Aorta (tissue), 5 donors: ENCODE results near the gene PSG5. TPM values are rescaled to one million over a fixed set of nuclear protein-coding genes. Genes with fewer than 3 reads are reported as not detected.
"Not testable (repeated sequence)": the region's sequence is repeated elsewhere in the genome, so short reads cannot be mapped to it uniquely, and the experiment has no call there.

Source experiments
- ATAC-seq: fragments of 200-7000 bp; cut with Tn5 transposase; one replicate; pipeline ENCODE4 v1.9.1; 2022; ENCODE audit warnings: moderate library complexity; ENCODE audit not compliant: low FRiP score
- DNase-seq, 2 donors: peaks; one replicate each; pipeline ENCODE4 v3.0.0-alpha.2; 2020
- H3K27ac ChIP-seq, 2 donors: one replicate each; pipeline ENCODE4 v1.5.1; 2013; ENCODE audit warnings: low read length in 2 of 2, mild to moderate bottlenecking in 2 of 2, moderate library complexity in 2 of 2, control low read depth in 1 of 2, inconsistent platforms in 1 of 2, low read depth in 1 of 2
- H3K27me3 ChIP-seq, 2 donors: one replicate each; pipeline ENCODE4 v1.6.1; 2013; ENCODE audit warnings: control low read depth in 1 of 2, low read length in 1 of 2, mild to moderate bottlenecking in 1 of 2, moderate library complexity in 1 of 2; ENCODE audit not compliant: insufficient read depth in 2 of 2, control insufficient read depth in 1 of 2
- H3K36me3 ChIP-seq, 2 donors: one replicate each; pipeline ENCODE4 v1.6.1; 2013; ENCODE audit warnings: control low read depth in 1 of 2, low read length in 1 of 2, mild to moderate bottlenecking in 1 of 2; ENCODE audit not compliant: insufficient read depth in 2 of 2, control insufficient read depth in 1 of 2
- H3K4me1 ChIP-seq, 2 donors: one replicate each; pipeline ENCODE4 v1.6.1; 2013; ENCODE audit warnings: low read length in 2 of 2, control low read depth in 1 of 2, mild to moderate bottlenecking in 1 of 2, moderate library complexity in 1 of 2; ENCODE audit not compliant: insufficient read depth in 2 of 2, control insufficient read depth in 1 of 2
- H3K4me3 ChIP-seq, 2 donors: one replicate each; pipeline ENCODE4 v1.5.1; 2013; ENCODE audit warnings: low read length in 2 of 2, control low read depth in 1 of 2, mild to moderate bottlenecking in 1 of 2
- H3K9me3 ChIP-seq: one replicate; pipeline ENCODE4 v1.6.1; 2013; ENCODE audit warnings: mild to moderate bottlenecking, low read length; ENCODE audit not compliant: control insufficient read depth
- WGBS, 2 donors: extraction: QIAGEN DNeasy Blood & Tissue Kit; methylation state at CpG; one replicate each; pipeline ENCODE4 v1.1.7; 2013; 5-methylcytosine and 5-hydroxymethylcytosine counted together
- intact Hi-C, 2 donors: fragments of 100-400 bp; cut with DNase I; formaldehyde crosslinking; loops; one replicate each; pipeline versions ENCODE4 v1.14.2 to v1.15.0; 2022
- polyA plus RNA-seq, 2 donors: library from polyadenylated mRNA; stranded (reverse); fragments of 200-250 nt; gene quantifications; one replicate each; pipeline ENCODE4 v1.2.3, GENCODE V29; 2013
- total RNA-seq, 2 donors: library from RNA; stranded (reverse); fragmentation: NEBNext Ultra II Directional; extraction: Animal tissue kit (Norgen Biotek cat#: 25700); gene quantifications; one replicate each; pipeline ENCODE4 v1.2.1, GENCODE V29; 2021
- donor health status: healthy with polysubstance abuse.
- donor health status: Bipolar disorder and iron deficiency.
- donor health status: DM: no; HTN: no; CAD: no.
- donor health status: DM: no; HTN: no; CAD: no.
- donor health status: DM: yes; HTN: yes; CAD: no.

The PSG5 gene
- total and polyA plus RNA-seq, 4 donors = not detected

- intact Hi-C loops, H3K27me3 ChIP-seq, DNase-seq, H3K4me3 ChIP-seq, H3K27ac ChIP-seq, H3K36me3 ChIP-seq, H3K9me3 ChIP-seq, H3K4me1 ChIP-seq, ATAC-seq: not testable (repeated sequence)
- WGBS, 2 donors = 65 to 72% methylated on average over 3 of the region's 3 CpGs
These were observed 23.2 kb downstream of the PSG5 start for GRCh38 chr19:43163135-43163534.

- intact Hi-C loops, H3K27ac ChIP-seq, H3K27me3 ChIP-seq, H3K36me3 ChIP-seq, DNase-seq, ATAC-seq, H3K4me1 ChIP-seq, H3K4me3 ChIP-seq, H3K9me3 ChIP-seq: not testable (repeated sequence)
- 40 to 42% methylated on average over 2 of the region's 2 CpGs for WGBS, 2 donors
These were observed 24.1 kb downstream of the PSG5 start for GRCh38 chr19:43162261-43162660.

DNA sequence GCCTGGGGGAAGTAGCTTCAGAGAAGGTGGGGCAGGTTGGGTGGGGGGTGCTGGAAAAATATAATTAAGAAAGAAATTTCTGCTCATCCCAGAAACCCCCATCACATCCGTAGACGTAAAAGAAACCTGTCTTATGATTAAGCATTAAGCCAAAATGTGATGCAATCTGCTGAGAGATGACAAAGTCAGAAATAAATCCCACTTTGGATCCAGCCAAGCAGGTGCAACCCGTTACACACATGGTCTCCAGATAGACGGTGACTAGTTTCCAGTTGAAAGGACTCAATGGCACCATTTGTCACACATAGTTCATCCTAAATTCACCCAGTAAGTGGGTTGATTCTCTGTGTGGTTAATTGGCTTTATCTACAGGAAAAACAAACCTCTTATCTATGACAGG lies 34.1 kb downstream of the PSG5 start:
- Histone ChIP-seq H3K36me3 (no peaks in the 10 kb centered on the region), H3K27ac (no peak overlapping the region), H3K9me3 (peaks cover 2% of the 10 kb centered on the region), H3K4me3 (no peak overlapping the region), H3K27me3 (no peaks in the 10 kb centered on the region), H3K4me1 (no peaks in the 10 kb centered on the region)
- DNase-seq (no peak), ATAC-seq (no peak)
- intact Hi-C loops = no loop called here
- WGBS, 2 donors = 74 to 84% methylated on average over 4 of the region's 4 CpGs

GRCh38 chr19:43149788-43150187 lies 36.5 kb downstream of the PSG5 start:
- H3K36me3 ChIP-seq, H3K4me3 ChIP-seq, H3K27ac ChIP-seq, DNase-seq, H3K27me3 ChIP-seq, H3K9me3 ChIP-seq, H3K4me1 ChIP-seq, intact Hi-C loops, ATAC-seq: not testable (repeated sequence)
- WGBS, 2 donors = 70 to 74% methylated on average over 7 of the region's 7 CpGs

- no peaks in the 10 kb centered on the region for H3K27me3 ChIP-seq
- WGBS, 2 donors = 43 to 67% methylated on average over 1 of the region's 1 CpG
- intact Hi-C loops = no loop called here
These were observed 38.1 kb downstream of the PSG5 start for GRCh38 chr19:43148233-43148632.

DNA sequence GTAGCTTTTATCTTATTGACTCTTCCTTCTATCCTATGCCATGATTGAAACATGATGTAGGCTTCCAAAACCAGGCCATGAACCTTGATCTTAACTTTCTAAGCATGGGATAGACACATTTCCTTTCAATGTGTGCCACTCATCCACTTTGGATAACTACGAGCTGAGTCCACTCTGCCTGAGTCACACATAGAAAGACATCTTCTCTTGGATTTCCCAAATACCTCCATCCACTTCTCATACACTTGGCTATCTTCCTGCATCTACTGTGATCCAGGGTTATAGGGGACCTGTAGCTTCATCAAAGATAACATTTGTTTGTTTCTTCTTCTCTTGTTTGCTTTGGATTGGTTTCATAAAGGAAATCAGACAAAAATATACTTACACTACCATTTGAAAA lies 44.6 kb downstream of the PSG5 start:
- intact Hi-C loops, H3K4me1 ChIP-seq: not testable (repeated sequence)
- 77 to 78% methylated on average over 1 of the region's 1 CpG for WGBS, 2 donors

More at GRCh38 chr19:43148233-43148632, 38.1 kb downstream of the PSG5 start:
- no peak overlapping the region for H3K27ac ChIP-seq
- ATAC-seq (no peak), DNase-seq (no peak)
- peaks cover 2% of the 10 kb centered on the region for H3K9me3 ChIP-seq
- no peaks in the 10 kb centered on the region for H3K4me1 ChIP-seq
- H3K4me3 ChIP-seq = no peak overlapping the region
- no peaks in the 10 kb centered on the region for H3K36me3 ChIP-seq

GRCh38 chr19:43132696-43133095 lies 53.6 kb downstream of the PSG5 start:
- Histone ChIP-seq H3K4me3 (no peak overlapping the region), H3K27ac (no peak overlapping the region), H3K27me3 (no peaks in the 10 kb centered on the region), H3K36me3 (no peaks in the 10 kb centered on the region), H3K9me3 (no peaks in the 10 kb centered on the region), H3K4me1 (no peaks in the 10 kb centered on the region)
- ATAC-seq (no peak), DNase-seq (no peak)
- 48 to 75% methylated on average over 6 of the region's 6 CpGs for WGBS, 2 donors
- intact Hi-C loops = no loop called here

More for the DNA sequence above, 44.6 kb downstream of the PSG5 start:
- H3K27ac ChIP-seq, H3K4me3 ChIP-seq, H3K27me3 ChIP-seq, ATAC-seq, H3K36me3 ChIP-seq, H3K9me3 ChIP-seq, DNase-seq: not testable (repeated sequence)

- H3K4me1 ChIP-seq, intact Hi-C loops, DNase-seq, H3K27me3 ChIP-seq, H3K9me3 ChIP-seq, H3K4me3 ChIP-seq, H3K36me3 ChIP-seq, H3K27ac ChIP-seq, ATAC-seq: not testable (repeated sequence)
- 70 to 74% methylated on average over 8 of the region's 8 CpGs for WGBS, 2 donors
These were observed 55.0 kb downstream of the PSG5 start for GRCh38 chr19:43131281-43131842.

- H3K27me3 ChIP-seq, H3K36me3 ChIP-seq, H3K4me3 ChIP-seq, DNase-seq, H3K27ac ChIP-seq, H3K4me1 ChIP-seq, ATAC-seq, H3K9me3 ChIP-seq, intact Hi-C loops: not testable (repeated sequence)
- WGBS, 2 donors = 73 to 77% methylated on average over 7 of the region's 7 CpGs
These were observed 57.1 kb downstream of the PSG5 start for GRCh38 chr19:43129197-43129596.
